IPS DF 4.7 (cell line): ENCODE results near the gene ASB2.

Experiments
- DNase-seq: peaks from one replicate; pipeline ENCODE4 v3.0.0-alpha.2; 2013; ENCODE audit warnings: low spot score; ENCODE audit errors: extremely low read depth

ASB2 gene

DNA sequence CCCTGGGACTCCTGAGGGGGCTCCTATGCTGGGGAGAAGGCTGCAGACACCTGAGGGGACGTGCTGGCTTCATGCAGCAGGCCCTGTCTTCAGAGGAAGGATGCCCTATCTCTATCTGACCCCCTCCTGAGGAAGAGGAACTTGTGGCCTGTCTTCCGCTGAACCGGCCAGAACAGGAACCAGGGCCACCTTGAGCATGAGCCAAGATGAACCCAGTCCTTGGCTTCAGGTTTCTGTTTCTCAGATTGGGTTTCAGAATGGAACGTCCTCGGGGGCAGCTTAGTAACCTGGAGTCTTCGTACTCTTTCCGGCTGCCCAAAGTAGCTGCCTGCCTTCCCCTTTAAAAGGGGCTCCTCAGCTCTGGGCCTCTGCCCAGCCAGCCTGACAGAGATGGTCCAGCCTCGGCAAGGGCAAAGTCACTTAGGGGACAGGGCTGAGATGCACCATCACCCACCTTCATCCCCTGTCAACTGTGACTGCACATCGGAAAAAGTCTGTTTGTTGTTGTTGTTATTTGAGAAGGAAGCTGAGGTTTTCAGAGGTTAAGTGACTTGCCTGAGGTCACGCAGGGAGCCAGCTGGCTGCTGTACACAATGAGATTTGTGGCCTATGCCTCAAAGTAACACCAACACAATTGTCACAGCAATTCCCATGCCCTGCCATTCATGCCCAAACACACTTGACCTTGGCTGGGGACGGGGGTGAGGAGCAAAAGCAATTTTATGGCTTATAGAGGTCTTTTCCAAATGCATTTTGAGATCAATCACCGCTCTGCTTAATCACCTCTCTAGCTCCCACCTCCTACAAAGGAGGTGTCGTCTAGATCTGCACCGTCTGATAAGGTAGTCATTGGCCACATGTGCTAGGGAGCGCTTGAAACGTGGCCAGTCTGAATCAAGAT is 13.4 kb downstream of the ASB2 start:
- DNase-seq: no peak

DNA sequence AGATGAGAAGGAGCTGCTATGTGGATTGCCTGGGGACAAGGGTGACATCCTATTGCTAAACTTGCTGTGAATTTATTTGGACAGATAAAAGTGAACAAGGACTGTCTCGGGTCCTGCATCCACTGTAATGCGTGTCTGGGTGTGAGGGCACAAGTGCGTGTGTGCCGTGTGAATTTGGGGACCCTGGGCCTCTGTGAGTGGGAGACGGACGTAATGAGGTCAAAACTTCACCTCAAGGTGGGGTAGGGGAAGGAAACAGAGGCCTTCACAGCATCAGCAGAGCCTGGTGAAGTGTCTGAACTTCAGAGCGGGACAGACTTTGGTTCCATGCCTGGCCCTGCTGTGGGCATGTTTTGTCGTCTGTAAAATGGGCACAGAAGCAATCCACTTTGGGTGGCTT is 14.8 kb downstream of the ASB2 start:
- no peak for DNase-seq

DNA sequence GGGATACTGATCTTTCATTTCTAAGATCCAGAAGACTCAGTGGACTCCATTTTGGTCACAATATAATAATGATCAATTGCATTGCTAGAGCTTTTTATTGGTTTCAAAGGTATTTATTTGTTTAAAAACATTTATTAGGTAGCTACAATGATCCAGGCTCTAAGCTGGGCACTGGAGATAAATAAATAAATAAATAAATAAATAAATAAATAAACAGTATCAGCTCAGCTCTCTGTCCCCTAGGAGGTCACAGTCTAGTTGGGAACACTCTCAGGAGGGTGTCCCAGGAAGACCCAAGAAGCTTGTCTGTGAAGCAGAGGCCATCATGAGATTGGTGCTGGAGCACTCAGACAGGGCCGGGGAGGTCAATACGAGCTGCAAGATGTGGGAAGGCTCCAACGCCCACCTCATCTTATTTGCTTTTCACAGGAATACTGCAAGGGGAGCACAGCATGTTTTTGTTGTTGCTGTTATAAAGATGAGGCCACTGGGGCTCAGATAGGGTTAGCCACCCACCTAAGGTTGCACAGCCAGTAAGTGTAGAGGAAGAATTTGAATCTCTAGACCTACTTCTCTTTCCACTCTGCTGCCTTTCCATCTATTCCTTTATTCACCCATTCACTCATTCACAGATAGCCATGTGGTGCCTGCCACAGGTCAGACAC is 15.5 kb downstream of the ASB2 start:
- DNase-seq: no peak

DNA sequence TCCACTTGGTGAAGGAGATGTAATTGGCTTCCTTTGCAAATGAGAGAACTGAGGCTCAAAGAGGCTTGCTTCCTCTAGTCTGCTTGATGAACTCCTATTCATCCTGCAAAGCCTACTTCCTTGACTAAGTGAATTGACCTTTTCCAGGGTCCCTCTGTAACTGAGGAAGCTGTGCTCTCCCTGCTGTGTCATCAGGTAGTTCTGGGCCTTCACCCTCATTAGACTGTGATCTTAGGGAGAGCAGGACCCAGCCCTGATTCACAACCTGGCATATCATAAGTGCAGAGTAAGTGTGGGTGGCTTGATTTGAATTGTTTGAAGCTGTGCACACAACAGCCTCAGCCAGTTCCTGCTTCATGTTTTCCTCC is 16.3 kb downstream of the ASB2 start:
- no peak for DNase-seq

DNA sequence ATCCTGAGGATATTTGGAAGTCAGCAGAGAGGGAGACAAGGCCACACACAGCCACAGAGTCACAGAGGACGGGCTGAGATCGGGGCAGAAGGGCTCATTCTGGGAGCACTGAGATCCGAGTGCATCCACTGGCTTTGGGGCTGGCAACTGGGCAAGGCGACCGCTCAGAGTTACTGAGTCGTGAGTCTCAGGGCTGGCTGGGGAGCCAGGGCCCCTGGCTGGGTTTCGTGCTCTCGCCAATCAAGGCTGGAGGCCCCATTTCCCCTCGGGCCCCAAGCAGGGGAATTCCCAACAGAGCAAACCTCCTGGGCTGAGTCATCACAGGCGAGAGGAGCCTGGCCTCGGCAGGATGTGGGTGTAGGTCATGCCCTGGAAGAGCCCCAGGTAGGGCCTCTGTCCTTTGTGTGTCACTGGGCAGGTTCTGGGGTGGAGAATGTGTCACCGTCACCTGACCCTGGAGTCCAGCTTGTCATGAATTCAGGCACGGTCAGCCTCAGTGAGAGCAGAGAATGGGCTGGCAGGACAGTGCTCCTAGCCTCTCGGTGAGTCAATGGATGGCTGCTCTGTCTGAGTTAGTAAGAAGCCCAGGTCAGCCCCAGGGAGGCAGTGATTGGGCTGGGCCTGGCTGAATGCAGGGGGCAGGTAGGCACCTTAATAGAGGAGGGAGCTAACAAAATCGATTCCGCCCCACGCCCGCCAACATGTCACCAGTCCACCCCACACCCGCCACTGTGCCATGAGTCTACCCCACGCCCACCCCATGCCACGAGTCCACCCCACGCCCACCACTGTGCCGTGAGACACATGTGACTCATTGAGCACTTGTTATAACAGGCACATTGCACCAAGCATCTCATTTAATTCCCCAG is 16.9 kb downstream of the ASB2 start:
- DNase-seq: no peak

DNA sequence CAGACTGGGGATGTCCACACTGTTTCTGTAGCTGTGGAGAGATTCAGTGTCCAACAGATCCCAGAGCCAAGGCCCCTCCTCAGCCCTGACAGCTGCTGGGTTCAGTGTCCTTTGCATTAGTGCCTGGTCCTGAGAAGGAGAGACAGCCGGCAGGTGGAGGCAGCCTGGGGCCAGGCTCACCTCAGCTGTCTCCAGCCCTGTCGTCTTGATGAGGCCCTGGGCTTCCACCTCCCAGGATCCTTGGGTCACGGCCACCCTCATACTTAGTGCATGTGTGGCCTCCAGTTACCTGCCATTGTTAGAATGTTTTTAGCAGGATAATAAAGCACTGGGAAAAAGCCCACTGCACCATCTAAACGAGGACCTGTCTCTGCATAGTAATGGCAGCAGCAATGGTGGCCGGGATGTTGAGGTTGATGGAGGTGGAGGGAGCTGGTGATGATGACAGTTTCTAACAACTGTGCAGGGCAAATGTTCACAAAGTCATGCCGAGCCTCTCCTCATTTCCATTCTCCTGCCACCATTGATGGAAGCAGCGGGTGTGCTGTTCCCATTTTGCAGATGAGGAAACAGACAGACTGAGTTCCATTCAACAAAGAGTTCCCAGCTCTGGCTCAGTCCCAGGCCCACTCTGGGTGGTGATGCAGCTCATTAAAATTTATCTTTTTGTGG is 17.7 kb downstream of the ASB2 start:
- no peak for DNase-seq

DNA sequence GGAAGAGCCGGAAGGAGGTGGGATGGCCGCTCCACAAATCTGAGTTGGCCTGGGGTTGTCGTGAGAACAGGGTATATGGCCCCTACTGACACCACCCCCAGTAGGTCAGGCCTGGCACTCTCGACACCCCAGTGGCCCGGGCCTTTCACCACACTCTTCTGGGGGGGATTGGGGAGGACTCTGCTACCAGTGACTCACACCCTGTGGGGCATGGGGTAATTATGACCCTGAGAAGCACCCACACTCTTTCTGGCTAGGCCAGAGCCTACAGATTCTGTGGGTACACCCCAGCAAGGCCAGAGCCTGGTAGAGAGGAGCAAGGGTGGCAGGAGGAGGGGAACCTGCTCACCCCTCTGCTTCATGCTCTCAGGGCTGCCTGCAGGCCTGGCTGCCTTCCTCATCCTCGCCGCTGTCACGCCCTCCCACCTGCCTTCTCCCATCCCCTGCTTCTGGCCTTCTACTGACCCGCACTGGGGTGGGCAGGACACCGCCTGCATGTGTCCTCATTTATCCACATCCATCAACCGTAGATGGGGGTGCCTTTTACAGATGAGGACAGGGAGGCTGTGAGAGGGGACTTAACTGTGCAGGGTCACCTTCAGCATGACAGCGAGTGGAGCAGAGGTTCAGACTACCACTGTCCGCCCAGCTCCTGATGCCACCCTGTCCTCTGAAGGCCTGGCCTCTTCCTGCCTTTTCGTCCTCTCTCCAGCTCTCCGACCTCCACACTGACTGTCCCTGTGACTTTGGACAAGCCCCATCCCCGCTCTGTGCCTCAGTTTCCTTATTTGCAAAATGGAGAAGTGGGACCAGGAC is 18.4 kb downstream of the ASB2 start:
- DNase-seq: no peak

DNA sequence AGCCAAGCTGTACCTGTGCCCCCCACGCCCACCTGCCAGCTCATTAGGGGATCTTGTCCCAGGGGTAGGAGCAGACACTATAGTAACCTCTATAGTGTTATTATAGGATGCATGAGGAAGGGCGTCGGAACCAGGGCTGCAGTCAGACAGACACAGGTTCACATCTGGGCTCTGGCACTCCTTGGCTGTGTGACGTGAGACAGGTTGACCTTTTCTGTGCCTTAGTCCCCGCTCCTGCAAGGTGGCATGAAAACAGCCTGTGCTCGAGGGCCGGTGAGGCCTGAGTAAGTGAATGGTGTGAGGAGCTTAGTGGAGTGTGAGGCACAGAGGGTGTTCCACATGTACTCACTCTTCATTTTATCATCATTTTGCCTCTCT is 19.0 kb downstream of the ASB2 start:
- no peak for DNase-seq

DNA sequence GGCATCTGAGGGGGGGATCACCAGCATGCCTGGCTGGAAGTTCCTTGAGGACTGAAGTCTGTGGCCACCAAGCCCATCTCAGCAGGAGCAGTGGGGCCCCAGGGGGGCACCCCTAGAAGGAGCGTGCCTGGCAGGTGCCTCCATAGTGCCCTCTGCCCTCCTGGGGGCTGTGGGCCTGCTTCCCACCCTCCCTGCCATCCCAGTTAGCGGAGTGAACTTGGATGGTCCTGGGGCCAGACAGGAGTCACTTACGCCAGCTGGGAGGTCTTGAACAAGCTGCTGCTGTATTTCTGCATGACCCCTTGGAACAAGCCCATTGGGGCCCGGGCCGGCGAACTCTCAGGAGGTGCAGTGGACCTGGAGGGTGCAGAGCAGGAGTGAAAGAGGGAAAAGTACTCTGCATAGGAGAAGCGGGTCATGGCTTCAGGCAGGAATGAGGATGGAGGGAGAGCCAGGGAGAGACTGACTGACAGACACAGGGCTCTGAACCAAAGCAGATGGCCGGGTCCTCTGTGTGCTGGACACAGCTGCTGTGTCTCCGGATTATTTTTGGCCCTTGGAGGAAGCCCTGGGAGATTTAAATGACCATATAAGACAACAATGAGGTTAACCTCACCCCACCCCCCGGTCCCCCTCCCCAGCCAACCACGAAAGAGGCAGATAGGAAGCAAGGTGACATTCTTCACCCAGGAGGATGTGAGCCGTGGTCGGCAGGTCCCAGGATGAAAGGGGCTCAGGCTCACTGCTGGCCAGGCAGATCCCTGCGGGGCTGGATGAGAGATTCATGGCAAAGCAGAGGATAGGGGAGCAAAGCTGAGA is 19.6 kb downstream of the ASB2 start:
- no peak for DNase-seq

DNA sequence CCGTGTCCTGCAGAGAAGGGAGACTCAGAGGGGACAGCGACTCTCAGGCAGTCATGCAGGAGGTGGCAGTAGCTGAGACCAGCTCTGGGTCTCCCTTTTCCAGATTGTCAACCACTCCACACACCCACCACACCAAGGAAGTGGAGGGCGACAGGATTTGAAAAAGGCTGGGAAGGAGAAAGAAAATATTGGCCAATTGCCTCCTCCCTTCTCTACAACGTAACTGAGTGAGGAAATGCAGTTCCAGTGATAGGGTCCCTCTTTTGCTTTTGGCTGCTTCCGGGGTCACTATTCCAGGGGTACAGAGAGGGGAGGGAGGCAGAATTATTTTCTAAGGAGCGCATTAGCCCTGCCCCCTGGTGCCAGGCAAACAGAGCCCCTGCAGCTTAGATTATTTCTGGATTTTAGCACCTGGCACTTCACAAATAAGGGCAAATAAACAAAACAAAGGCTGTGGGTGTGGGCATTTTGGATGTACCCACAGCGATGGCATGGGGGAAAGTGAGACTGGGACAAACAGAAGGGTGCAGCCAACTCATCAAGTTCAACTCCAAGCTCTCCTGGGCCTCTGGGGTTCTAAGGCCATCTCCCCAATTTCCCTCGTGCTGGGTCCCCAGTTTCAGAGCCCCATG is 20.4 kb downstream of the ASB2 start:
- no peak for DNase-seq

DNA sequence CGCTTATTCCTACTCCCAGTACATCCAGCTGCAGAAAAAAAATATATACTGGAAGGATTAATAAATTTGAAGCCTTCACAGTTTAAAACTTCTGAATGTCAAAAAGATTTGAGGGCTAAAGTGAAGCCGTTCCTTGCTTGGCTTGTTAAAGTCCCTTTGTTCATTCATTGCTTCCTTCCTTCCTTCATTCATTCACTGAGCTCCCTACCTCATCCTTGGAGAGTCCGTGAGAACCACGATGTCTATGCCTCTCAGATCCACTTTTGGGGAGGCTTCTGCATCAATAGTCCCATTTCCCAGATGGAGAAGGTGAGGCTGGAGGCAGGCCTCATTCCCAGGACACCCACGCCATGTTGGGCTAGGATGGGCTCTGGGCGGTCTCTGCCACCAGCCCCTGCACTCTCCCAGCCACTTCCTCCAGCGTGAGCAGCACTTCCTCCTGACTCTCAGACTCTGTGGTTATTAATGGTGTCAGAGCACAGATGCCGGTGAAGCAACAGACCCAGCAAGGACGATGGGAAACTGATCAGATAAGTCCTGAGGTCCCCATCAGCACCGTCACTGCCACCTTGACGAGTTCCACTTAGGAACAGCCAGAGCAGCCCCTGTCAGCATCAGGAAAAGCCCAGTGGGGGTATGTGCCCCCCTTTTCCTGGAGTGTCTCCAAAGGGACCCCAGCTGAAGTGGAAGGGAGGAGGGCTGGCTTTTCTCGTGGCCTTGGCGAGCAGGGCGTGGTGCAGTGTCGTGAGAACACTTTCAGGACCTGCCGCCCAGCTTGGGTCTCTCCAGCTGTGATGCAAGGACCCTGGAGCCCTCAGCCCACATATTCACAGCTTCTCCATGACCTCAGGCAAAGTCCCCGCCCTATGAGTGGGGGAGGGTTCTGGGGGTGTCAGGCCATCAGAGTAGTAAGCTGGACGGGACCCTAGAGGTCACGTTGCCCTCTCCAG is 21.2 kb downstream of the ASB2 start:
- no peak for DNase-seq

DNA sequence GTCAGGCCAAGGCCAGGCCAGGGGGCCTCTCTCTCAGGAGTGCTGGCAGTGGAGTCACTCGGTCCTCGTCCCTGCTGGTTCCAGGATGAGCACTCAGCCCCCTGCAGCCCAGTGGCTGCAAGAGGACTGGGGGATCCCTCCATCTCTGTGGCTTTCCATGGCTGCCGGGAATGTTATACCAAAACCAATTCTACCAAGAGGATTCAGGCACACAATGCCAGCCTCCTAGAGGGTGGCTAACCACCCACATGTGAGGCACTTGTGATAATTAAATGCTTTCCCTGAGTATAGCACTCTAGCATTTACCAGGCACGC is 21.9 kb downstream of the ASB2 start:
- no peak for DNase-seq

DNA sequence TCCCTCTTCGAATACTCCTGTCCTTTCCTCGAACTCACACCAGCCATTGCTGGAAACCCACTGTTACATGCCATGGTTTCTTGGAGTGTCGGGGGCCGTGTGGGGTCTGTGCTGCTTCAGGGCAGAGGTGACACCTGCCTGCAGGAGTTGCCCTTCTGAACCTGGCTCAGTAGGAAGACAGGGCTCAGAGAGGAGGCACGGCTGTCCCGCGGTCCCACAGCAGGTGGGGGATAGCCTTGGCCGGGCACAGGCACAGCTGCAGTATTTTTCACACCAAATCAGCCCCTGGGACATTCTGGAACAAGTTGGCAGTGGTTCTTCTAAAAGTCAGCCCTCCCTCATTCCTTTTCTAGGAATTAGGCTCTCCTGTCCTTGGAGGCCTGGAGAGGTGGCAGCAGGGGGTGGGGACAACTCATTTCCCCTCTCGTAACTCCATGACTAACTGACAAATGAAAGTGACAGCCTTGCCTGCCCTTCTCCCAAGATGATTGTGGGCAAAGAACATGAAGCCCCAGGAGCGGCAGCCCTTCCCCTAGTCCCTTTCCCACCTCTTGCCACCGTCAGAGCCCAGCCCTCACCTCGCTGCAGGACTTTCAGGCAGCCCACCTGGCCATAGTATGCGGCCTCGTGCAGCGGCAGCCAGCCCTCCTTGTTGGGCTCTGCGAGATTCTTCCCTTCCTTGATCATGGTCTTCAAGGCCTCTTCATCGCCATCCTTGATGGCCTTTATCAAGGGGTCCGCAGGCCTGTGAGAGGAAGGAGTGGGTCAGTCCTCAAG is 22.4 kb downstream of the ASB2 start:
- DNase-seq: no peak

DNA sequence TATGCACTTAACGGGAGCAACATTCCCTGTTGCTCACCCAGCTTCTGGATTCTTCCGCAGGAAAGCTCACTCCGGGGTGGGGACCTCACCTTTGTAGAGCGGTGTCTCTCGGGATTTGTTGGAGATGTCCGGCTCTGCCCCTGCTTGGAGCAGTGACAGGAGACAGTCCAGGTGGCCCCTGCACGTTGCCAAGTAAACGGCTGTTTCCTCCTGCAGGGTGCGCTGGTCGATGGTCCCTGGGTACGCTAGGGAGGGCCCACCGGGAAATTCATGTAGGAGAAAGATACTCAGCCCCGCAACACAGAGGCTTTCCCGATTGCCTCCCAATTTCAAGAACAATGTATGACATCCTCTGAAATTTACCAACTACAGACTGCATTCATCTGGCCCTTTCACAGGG is 23.1 kb downstream of the ASB2 start:
- DNase-seq: no peak

DNA sequence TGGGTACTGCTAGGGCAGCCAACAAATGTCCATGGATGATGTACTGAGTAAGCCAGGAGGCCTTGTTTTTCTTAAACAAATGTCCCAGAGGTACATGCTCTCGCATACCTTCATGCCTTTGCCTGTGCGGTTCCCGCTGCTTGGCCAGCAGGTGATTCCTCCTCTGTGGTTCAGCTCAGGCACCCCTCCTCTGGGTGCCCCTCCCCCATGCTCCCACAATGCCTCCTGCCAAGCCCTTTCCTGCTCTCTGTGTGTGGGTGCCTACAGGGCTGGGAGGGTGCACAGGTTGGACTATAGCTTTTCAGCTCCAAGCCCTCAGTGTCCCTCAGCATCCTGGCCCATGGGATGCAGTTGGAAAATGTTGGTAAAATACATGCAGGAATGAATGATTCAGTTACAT is 23.5 kb downstream of the ASB2 start:
- DNase-seq: no peak

DNA sequence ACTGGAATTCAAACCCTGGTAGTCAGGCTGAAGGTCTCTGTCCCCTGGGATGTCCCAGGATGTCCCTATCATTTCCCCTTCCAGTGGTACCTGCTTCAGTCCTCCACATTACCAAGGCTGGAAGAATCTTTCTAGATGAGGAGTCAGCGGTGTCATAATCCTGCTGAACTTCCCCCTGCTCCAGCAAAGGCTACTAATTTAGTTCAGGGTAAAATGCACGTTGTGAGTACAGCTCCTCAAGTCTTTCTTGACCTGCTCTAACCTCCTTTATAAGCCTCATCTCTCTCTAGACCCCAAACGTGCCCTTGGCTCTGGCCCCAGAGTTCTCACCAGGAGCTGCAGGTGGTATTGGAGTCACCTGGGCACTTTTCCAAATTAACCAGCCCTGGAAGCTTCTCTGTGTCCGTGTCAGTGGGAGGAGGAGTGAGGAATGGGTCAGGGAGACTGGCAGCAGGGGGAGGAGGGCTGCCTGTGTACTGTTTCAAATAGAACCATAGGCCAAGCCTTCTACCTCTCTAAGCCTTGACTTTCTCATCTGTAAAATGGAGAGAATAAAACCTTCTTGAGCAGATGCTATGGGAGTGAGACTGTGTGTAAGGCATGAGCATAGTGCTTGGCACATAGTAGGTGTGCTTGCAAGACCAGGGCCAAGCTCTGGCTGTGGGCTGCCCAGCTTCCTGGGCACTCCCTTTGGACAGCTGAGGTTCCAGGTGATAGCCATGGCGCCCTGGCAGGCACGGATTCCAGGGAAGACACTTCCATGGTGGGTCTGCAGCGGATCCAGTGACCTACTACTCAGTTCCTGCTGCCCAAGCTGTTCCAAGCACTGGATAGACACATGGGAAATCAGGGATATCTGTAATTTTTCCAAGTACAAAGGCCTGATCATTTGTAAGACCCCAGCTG is 24.5 kb downstream of the ASB2 start:
- DNase-seq: no peak
